DND-41 (cell line): Measurements from ENCODE around the gene DRD1.

Experiments
- ATAC-seq: fragments of 200-7000 bp; cut with Tn5 transposase; 3 replicates; pipeline ENCODE4 v1.9.1; 2021; ENCODE audit warnings: low read depth; ENCODE audit not compliant: insufficient read depth
- DNase-seq: peaks from one replicate; pipeline ENCODE4 v3.0.0-alpha.2; 2020
- H2AFZ ChIP-seq: 2 replicates; pipeline ENCODE4 v1.6.0; 2012; ENCODE audit warnings: low read depth, low read length
- H3K27ac ChIP-seq: 2 replicates; pipeline ENCODE4 v1.5.1; 2012; ENCODE audit warnings: low read length, inconsistent platforms
- H3K27me3 ChIP-seq: fragments of 200-600 bp; sonication (generic); 2 replicates; pipeline ENCODE4 v1.6.0; 2012; ENCODE audit warnings: low read length, mild to moderate bottlenecking, inconsistent platforms; ENCODE audit not compliant: insufficient read depth, poor library complexity
- H3K36me3 ChIP-seq: 2 replicates; pipeline ENCODE4 v1.5.1; 2012; ENCODE audit warnings: low read length, inconsistent platforms; ENCODE audit not compliant: insufficient read depth
- H3K4me1 ChIP-seq: 2 replicates; pipeline ENCODE4 v1.5.1; 2012; ENCODE audit warnings: mild to moderate bottlenecking, low read length; ENCODE audit not compliant: insufficient read depth
- H3K4me2 ChIP-seq: 2 replicates; pipeline ENCODE4 v1.6.0; 2012; ENCODE audit warnings: mild to moderate bottlenecking, moderate library complexity, low read length, inconsistent platforms; ENCODE audit not compliant: insufficient read depth
- H3K4me3 ChIP-seq, 2 experiments: fragments of 200-600 bp in 1 of 2; shearing (Covaris generic) in 1 of 2; 2 replicates each; pipeline ENCODE4 v1.5.1; 2012 to 2016; ENCODE audit warnings: inconsistent platforms in 2 of 2, low read length in 2 of 2, mild to moderate bottlenecking in 2 of 2, low read depth in 1 of 2, moderate library complexity in 1 of 2
- H3K79me2 ChIP-seq: 2 replicates; pipeline ENCODE4 v1.6.0; 2012; ENCODE audit warnings: low read length, inconsistent platforms; ENCODE audit not compliant: insufficient read depth
- H3K9ac ChIP-seq: 2 replicates; pipeline ENCODE4 v1.6.0; 2012; ENCODE audit warnings: low read depth, mild to moderate bottlenecking, inconsistent platforms, low read length, moderate library complexity
- H3K9me3 ChIP-seq: 2 replicates; pipeline ENCODE4 v1.5.1; 2012; ENCODE audit warnings: low read length, moderate library complexity, mild to moderate bottlenecking, inconsistent platforms; ENCODE audit not compliant: insufficient read depth, severe bottlenecking
- H4K20me1 ChIP-seq: 2 replicates; pipeline ENCODE4 v1.6.0; 2012; ENCODE audit warnings: low read length; ENCODE audit not compliant: insufficient read depth
- CTCF ChIP-seq: IDR thresholded peaks from 2 replicates; pipeline ENCODE4 v1.5.1; 2012; ENCODE audit warnings: borderline replicate concordance, low read length, moderate library complexity, mild to moderate bottlenecking; ENCODE audit not compliant: poor library complexity, severe bottlenecking; ENCODE audit errors: extremely low read depth
- EZH2 ChIP-seq: IDR thresholded peaks from 3 replicates; pipeline ENCODE4 v1.6.1; 2012; ENCODE audit warnings: borderline replicate concordance, low read depth, mild to moderate bottlenecking, moderate library complexity, low read length, inconsistent platforms; ENCODE audit not compliant: severe bottlenecking

DRD1 gene

GRCh38 chr5:175491223-175491622, 47.2 kb upstream of the DRD1 start:
- H2AFZ ChIP-seq: no peak overlapping the region
- DNase-seq (no peak), ATAC-seq (no peak)
- no peak overlapping the region for H3K27ac ChIP-seq
- H3K4me3 ChIP-seq: no peak overlapping the region
- H3K79me2 ChIP-seq: peaks cover 90% of the 10 kb centered on the region
- H3K4me1 ChIP-seq: no peaks in the 10 kb centered on the region
- no peaks in the 10 kb centered on the region for H3K9me3 ChIP-seq
- no peaks in the 10 kb centered on the region for H3K27me3 ChIP-seq
- H4K20me1 ChIP-seq: peaks cover 64% of the 10 kb centered on the region
- no peak for TF ChIP-seq CTCF
- TF ChIP-seq EZH2: no peak
- H3K4me2 ChIP-seq: no peak overlapping the region
- H3K9ac ChIP-seq: no peak overlapping the region
- peaks cover 83% of the 10 kb centered on the region for H3K36me3 ChIP-seq

- Histone ChIP-seq H3K9ac (no peak overlapping the region), H3K27me3 (no peaks in the 10 kb centered on the region), H3K27ac (no peak overlapping the region), H3K9me3 (no peaks in the 10 kb centered on the region), H3K36me3 (peaks cover 87% of the 10 kb centered on the region), H3K4me3 (no peak overlapping the region), H3K79me2 (peaks cover 96% of the 10 kb centered on the region), H3K4me2 (no peak overlapping the region), H2AFZ (no peak overlapping the region), H4K20me1 (peaks cover 74% of the 10 kb centered on the region), H3K4me1 (no peaks in the 10 kb centered on the region; the same call in 1 of the 2 replicates)
- DNase-seq (no peak), ATAC-seq (no peak)
- TF ChIP-seq CTCF (no peak), EZH2 (no peak)
These were observed 45.9 kb upstream of the DRD1 start for GRCh38 chr5:175489693-175490443.

GRCh38 chr5:175487514-175488222, 43.7 kb upstream of the DRD1 start:
- Histone ChIP-seq H3K27ac (no peak overlapping the region), H3K4me3 (no peak overlapping the region), H3K9me3 (no peaks in the 10 kb centered on the region), H3K4me1 (peaks cover 8% of the 10 kb centered on the region; the same call in 1 of the 2 replicates), H3K36me3 (peaks cover 86% of the 10 kb centered on the region), H3K9ac (no peak overlapping the region), H3K27me3 (no peaks in the 10 kb centered on the region), H3K79me2 (peaks cover 99% of the 10 kb centered on the region), H3K4me2 (no peak overlapping the region), H4K20me1 (peaks cover 86% of the 10 kb centered on the region), H2AFZ (no peak overlapping the region)
- TF ChIP-seq CTCF: no peak
- no peak for TF ChIP-seq EZH2
- DNase-seq (no peak), ATAC-seq (no peak)
